KOPT-K1 (cell line): ENCODE measurements around the gene BTBD2.

Experiments
- H3K27ac ChIP-seq: fragments of 200-600 bp; sonication (generic); 2 replicates; pipeline ENCODE4 v1.5.1; 2016; ENCODE audit warnings: antibody characterized with exemption, mild to moderate bottlenecking, low read depth, low read length; ENCODE audit not compliant: poor library complexity, severe bottlenecking
- H3K36me3 ChIP-seq: fragments of 200-600 bp; sonication (generic); 2 replicates; pipeline ENCODE4 v1.5.1; 2017; ENCODE audit warnings: antibody characterized with exemption, mild to moderate bottlenecking, low read length, moderate library complexity; ENCODE audit not compliant: insufficient read depth
- H3K9me3 ChIP-seq: fragments of 200-600 bp; sonication (generic); 2 replicates; pipeline ENCODE4 v1.5.1; 2017; ENCODE audit warnings: antibody characterized with exemption, low read length, mild to moderate bottlenecking; ENCODE audit not compliant: insufficient read depth, poor library complexity, severe bottlenecking

BTBD2 gene

GRCh38 chr19:2046046-2046907, 30.8 kb upstream of the BTBD2 start:
- Histone ChIP-seq H3K27ac (no peak overlapping the region), H3K36me3 (peaks cover 52% of the 10 kb centered on the region), H3K9me3 (no peaks in the 10 kb centered on the region)

- H3K9me3 ChIP-seq, result no peaks in the 10 kb centered on the region
- H3K36me3 ChIP-seq, result peaks cover 59% of the 10 kb centered on the region
- H3K27ac ChIP-seq, result no peak overlapping the region
These were observed 30.1 kb upstream of the BTBD2 start for GRCh38 chr19:2045501-2046045.

GRCh38 chr19:2044709-2045500, 29.4 kb upstream of the BTBD2 start:
- H3K27ac ChIP-seq, result no peak overlapping the region
- H3K36me3 ChIP-seq, result peaks cover 65% of the 10 kb centered on the region
- H3K9me3 ChIP-seq, result no peaks in the 10 kb centered on the region

- H3K27ac ChIP-seq, result no peak overlapping the region
- no peaks in the 10 kb centered on the region for H3K9me3 ChIP-seq
- peaks cover 71% of the 10 kb centered on the region for H3K36me3 ChIP-seq
These were observed 28.6 kb upstream of the BTBD2 start for GRCh38 chr19:2043961-2044708.

GRCh38 chr19:2043251-2043641, 27.7 kb upstream of the BTBD2 start:
- Histone ChIP-seq H3K27ac (no peak overlapping the region), H3K9me3 (no peaks in the 10 kb centered on the region), H3K36me3 (peaks cover 66% of the 10 kb centered on the region)

GRCh38 chr19:2042485-2043250, 27.2 kb upstream of the BTBD2 start:
- peak overlapping the region; percentile 80 for H3K27ac ChIP-seq
- no peaks in the 10 kb centered on the region for H3K9me3 ChIP-seq
- H3K36me3 ChIP-seq, result peaks cover 65% of the 10 kb centered on the region

- Histone ChIP-seq H3K36me3 (peaks cover 67% of the 10 kb centered on the region), H3K9me3 (no peaks in the 10 kb centered on the region), H3K27ac (peak overlapping the region; percentile 80)
These were observed 26.4 kb upstream of the BTBD2 start for GRCh38 chr19:2041683-2042484.

- peaks cover 63% of the 10 kb centered on the region for H3K36me3 ChIP-seq
- H3K9me3 ChIP-seq, result no peaks in the 10 kb centered on the region
- peak overlapping the region; percentile 63 for H3K27ac ChIP-seq
These were observed 25.8 kb upstream of the BTBD2 start for GRCh38 chr19:2041433-2041682.

GRCh38 chr19:2040647-2041432, 25.3 kb upstream of the BTBD2 start:
- no peaks in the 10 kb centered on the region for H3K9me3 ChIP-seq
- H3K27ac ChIP-seq, result peak overlapping the region; percentile 63
- H3K36me3 ChIP-seq, result peaks cover 58% of the 10 kb centered on the region

GRCh38 chr19:2039959-2040646, 24.6 kb upstream of the BTBD2 start:
- peaks cover 50% of the 10 kb centered on the region for H3K36me3 ChIP-seq
- no peak overlapping the region for H3K27ac ChIP-seq
- no peaks in the 10 kb centered on the region for H3K9me3 ChIP-seq

GRCh38 chr19:2039089-2039958, 23.8 kb upstream of the BTBD2 start:
- Histone ChIP-seq H3K27ac (no peak overlapping the region), H3K36me3 (peaks cover 45% of the 10 kb centered on the region), H3K9me3 (no peaks in the 10 kb centered on the region)
